H1 (cell line): ENCODE measurements around the gene CHST11.

ENCODE experiments used
- ATF3 ChIP-seq: IDR thresholded peaks from 2 replicates; pipeline ENCODE4 v1.6.1; 2011; ENCODE audit warnings: low read depth, mild to moderate bottlenecking, low read length; ENCODE audit not compliant: insufficient read depth
- EP300 ChIP-seq, 2 experiments: IDR thresholded peaks; 1 replicate in 1 of 2; 2 replicates in 1 of 2; pipeline ENCODE4 v1.6.1; 2011 to 2012; ENCODE audit warnings: low read depth in 2 of 2, low read length in 2 of 2, mild to moderate bottlenecking in 2 of 2, borderline replicate concordance in 1 of 2, inconsistent platforms in 1 of 2, moderate library complexity in 1 of 2
- EZH2 ChIP-seq: fragments of 200-600 bp; sonication (generic); IDR thresholded peaks from 2 replicates; pipeline ENCODE4 v1.7.1; 2012; ENCODE audit warnings: low read depth, mild to moderate bottlenecking, moderate library complexity, low read length, inconsistent platforms; ENCODE audit not compliant: severe bottlenecking
- KDM1A ChIP-seq: fragments of 200-600, 300-600 bp; sonication (generic); IDR thresholded peaks from 2 replicates; pipeline ENCODE4 v1.7.1; 2016; ENCODE audit warnings: mild to moderate bottlenecking, low read length, borderline replicate concordance
- POLR2A ChIP-seq, 2 experiments: IDR thresholded peaks; 1 replicate in 1 of 2; 2 replicates in 1 of 2; pipeline ENCODE4 v1.6.1; 2011; ENCODE audit warnings: low read depth in 2 of 2, low read length in 2 of 2, mild to moderate bottlenecking in 2 of 2; ENCODE audit errors: control extremely low read depth in 1 of 2
- TF ChIP-seq, protein P1 (sequence below), 3 experiments: IDR thresholded peaks; 1 replicate in 2 of 3; 2 replicates in 1 of 3; pipeline versions ENCODE4 v1.5.1 to v1.6.1; 2011; ENCODE audit warnings: low read length in 3 of 3, mild to moderate bottlenecking in 3 of 3, inconsistent platforms in 2 of 3, low read depth in 1 of 3, moderate library complexity in 1 of 3; ENCODE audit not compliant: insufficient read depth in 1 of 3; ENCODE audit errors: control extremely low read depth in 1 of 3

DNA sequence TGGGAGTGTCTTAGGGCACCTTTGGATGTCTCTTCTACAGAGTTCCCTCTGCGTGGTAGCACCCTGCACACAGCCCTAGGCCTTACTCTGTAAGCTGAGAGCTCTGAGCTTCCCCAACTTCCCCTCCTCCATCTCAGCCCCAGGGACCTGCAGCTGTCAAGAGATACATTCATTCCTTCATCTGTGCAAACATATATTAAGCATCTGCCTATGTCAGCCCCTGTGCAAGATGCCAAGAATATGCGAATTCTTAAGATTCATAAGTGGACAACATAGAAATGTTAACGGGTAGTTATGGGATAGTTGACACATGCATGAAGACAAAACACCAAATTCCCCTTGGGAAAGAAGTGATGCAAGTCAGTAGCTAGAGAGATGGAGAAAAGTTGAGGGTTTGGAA is 310.5 kb downstream of the CHST11 start:
- TF ChIP-seq POLR2A (IDR thresholded peaks at IDR 0.05; ENCODE audit: control extremely low read depth in 1 of 2, low read depth in 2 of 2, low read length in 2 of 2) (no peak), KDM1A (no peak), ATF3 (no peak), EZH2 (no peak), EP300 (IDR thresholded peaks at IDR 0.05; ENCODE audit: borderline replicate concordance in 1 of 2, low read depth in 2 of 2, low read length in 2 of 2) (no peak)
- TF ChIP-seq, protein P1, sequence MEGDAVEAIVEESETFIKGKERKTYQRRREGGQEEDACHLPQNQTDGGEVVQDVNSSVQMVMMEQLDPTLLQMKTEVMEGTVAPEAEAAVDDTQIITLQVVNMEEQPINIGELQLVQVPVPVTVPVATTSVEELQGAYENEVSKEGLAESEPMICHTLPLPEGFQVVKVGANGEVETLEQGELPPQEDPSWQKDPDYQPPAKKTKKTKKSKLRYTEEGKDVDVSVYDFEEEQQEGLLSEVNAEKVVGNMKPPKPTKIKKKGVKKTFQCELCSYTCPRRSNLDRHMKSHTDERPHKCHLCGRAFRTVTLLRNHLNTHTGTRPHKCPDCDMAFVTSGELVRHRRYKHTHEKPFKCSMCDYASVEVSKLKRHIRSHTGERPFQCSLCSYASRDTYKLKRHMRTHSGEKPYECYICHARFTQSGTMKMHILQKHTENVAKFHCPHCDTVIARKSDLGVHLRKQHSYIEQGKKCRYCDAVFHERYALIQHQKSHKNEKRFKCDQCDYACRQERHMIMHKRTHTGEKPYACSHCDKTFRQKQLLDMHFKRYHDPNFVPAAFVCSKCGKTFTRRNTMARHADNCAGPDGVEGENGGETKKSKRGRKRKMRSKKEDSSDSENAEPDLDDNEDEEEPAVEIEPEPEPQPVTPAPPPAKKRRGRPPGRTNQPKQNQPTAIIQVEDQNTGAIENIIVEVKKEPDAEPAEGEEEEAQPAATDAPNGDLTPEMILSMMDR (IDR thresholded peaks at IDR 0.05; ENCODE audit: control extremely low read depth in 1 of 3, insufficient read depth in 1 of 3, low read depth in 1 of 3, low read length in 3 of 3) = no peak
